GM19351 (cell line): ENCODE results near the gene LITAFD.
"Not testable (repeated sequence)": the region's sequence is repeated elsewhere in the genome, so short reads cannot be mapped to it uniquely, and the experiment has no call there.

Source experiments
- ATAC-seq: cut with Tn5 transposase; IDR thresholded peaks from one replicate; pipeline ENCODE4 v1.9.1; 2021; ENCODE audit warnings: mild to moderate bottlenecking, moderate library complexity; ENCODE audit not compliant: unreplicated experiment

Gene LITAFD

GRCh38 chr16:8872071-8872470 lies 10.1 kb upstream of the LITAFD start:
- ATAC-seq = no peak

- ATAC-seq = no peak
Observed at GRCh38 chr16:8872967-8873865, 8.9 kb upstream of the LITAFD start.

GRCh38 chr16:8873866-8874195 lies 8.3 kb upstream of the LITAFD start:
- not testable (repeated sequence) for ATAC-seq

GRCh38 chr16:8874388-8874787 lies 7.8 kb upstream of the LITAFD start:
- no peak for ATAC-seq

GRCh38 chr16:8875317-8875716 lies 6.8 kb upstream of the LITAFD start:
- not testable (repeated sequence) for ATAC-seq

GRCh38 chr16:8877894-8878522 lies 4.1 kb upstream of the LITAFD start:
- no peak for ATAC-seq

- no peak for ATAC-seq
Observed at GRCh38 chr16:8878523-8878911, 3.6 kb upstream of the LITAFD start.

GRCh38 chr16:8880839-8881510 lies 1.2 kb upstream of the LITAFD start:
- no peak for ATAC-seq

- ATAC-seq = no peak
Observed at GRCh38 chr16:8882725-8883377, 700 bp downstream of the LITAFD start.

- no peak for ATAC-seq
Observed at GRCh38 chr16:8885674-8886592, 3.8 kb downstream of the LITAFD start.

- ATAC-seq = no peak
Observed at GRCh38 chr16:8886593-8887430, 4.7 kb downstream of the LITAFD start.

- ATAC-seq = no peak
Observed at GRCh38 chr16:8887431-8887765, 5.2 kb downstream of the LITAFD start.

GRCh38 chr16:8887952-8888560 lies 5.9 kb downstream of the LITAFD start:
- ATAC-seq = no peak

- no peak for ATAC-seq
Observed at GRCh38 chr16:8888951-8889892, 7.1 kb downstream of the LITAFD start.

GRCh38 chr16:8889893-8890548 lies 7.9 kb downstream of the LITAFD start:
- no peak for ATAC-seq

GRCh38 chr16:8890549-8890921 lies 8.4 kb downstream of the LITAFD start:
- no peak for ATAC-seq

- peak; percentile 35 for ATAC-seq
Observed at GRCh38 chr16:8892101-8892575, 10.0 kb downstream of the LITAFD start.
